AG04449 (cell line): ENCODE results near the gene NKPD1.

Experiments used
- CTCF ChIA-PET: fragments of 350-600 bp; formaldehyde crosslinking; extraction: SDS; loops from one replicate; lab custom pipeline; 2021; ENCODE audit warnings: antibody characterized with exemption; lab: Yijun Ruan, JAX
- POLR2A ChIA-PET: fragments of 400-600, 350-600 bp; formaldehyde crosslinking; extraction: SDS; loops from one replicate; lab custom pipeline; 2020; ENCODE audit warnings: antibody characterized with exemption, inconsistent platforms; lab: Yijun Ruan, JAX
- DNase-seq: peaks from one replicate; pipeline ENCODE4 v3.0.0-alpha.2; 2010; ENCODE audit warnings: low read depth, low spot score
- H3K4me3 ChIP-seq: 2 replicates; pipeline ENCODE4 v1.5.1; 2011; ENCODE audit warnings: low read depth, mild to moderate bottlenecking, control low read depth, low read length
- CTCF ChIP-seq: IDR thresholded peaks from one replicate; pipeline ENCODE4 v1.5.1; 2011; ENCODE audit warnings: mild to moderate bottlenecking, moderate library complexity, low read length, control low read depth, inconsistent platforms; ENCODE audit not compliant: insufficient read depth; ENCODE audit errors: missing control alignments

The NKPD1 gene

GRCh38 chr19:45191375-45191774 lies 30.6 kb upstream of the NKPD1 start:
- ChIA-PET POLR2A (no interaction called here), CTCF (no interaction called here)
- no peak overlapping the region for H3K4me3 ChIP-seq
- no peak for TF ChIP-seq CTCF
- no peak for DNase-seq

- no peak for DNase-seq
- TF ChIP-seq CTCF: no peak
- ChIA-PET POLR2A (interaction anchor here (0.7 kb wide), 1 partner anchor 188 kb away, joined by 3 read pairs; no protein-coding TSS in a partner anchor), CTCF (no interaction called here)
- no peak overlapping the region for H3K4me3 ChIP-seq
Observed at GRCh38 chr19:45189971-45190370, 29.2 kb upstream of the NKPD1 start.

GRCh38 chr19:45187421-45188100 lies 26.8 kb upstream of the NKPD1 start:
- ChIA-PET CTCF (interaction anchor here (1.0 to 1.7 kb wide), 4 partner anchors 9 to 134 kb away, joined by 3 to 9 read pairs (median 4); partner anchors contain the start of genes BLOC1S3 and TRAPPC6A), POLR2A (interaction anchor here (1.4 kb wide), 1 partner anchor 10 kb away, joined by 7 read pairs; the partner anchor contains the start of genes BLOC1S3 and TRAPPC6A)
- TF ChIP-seq CTCF: peak; percentile 21
- no peak overlapping the region for H3K4me3 ChIP-seq
- no peak for DNase-seq

- ChIA-PET POLR2A (interaction anchor here (1.4 kb wide), 1 partner anchor 9 kb away, joined by 7 read pairs; the partner anchor contains the start of genes BLOC1S3 and TRAPPC6A), CTCF (interaction anchor here (1.1 to 1.7 kb wide), 4 partner anchors 8 to 134 kb away, joined by 3 to 9 read pairs (median 4); partner anchors contain the start of genes BLOC1S3 and TRAPPC6A)
- no peak overlapping the region for H3K4me3 ChIP-seq
- no peak for TF ChIP-seq CTCF
- peak; percentile 24 for DNase-seq
Observed at GRCh38 chr19:45186509-45187334, 25.9 kb upstream of the NKPD1 start.

- POLR2A ChIA-PET: no interaction called here
- no peak for TF ChIP-seq CTCF
- no peak for DNase-seq
- H3K4me3 ChIP-seq: no peak overlapping the region
- CTCF ChIA-PET: interaction anchor here (1.6 to 2.4 kb wide), 2 partner anchors 16 to 144 kb away, joined by 3 to 8 read pairs; no protein-coding TSS in a partner anchor
Observed at GRCh38 chr19:45184115-45184514, 23.3 kb upstream of the NKPD1 start.
